Measurements from ENCODE around the gene DNMT1.

Gene DNMT1

DNA sequence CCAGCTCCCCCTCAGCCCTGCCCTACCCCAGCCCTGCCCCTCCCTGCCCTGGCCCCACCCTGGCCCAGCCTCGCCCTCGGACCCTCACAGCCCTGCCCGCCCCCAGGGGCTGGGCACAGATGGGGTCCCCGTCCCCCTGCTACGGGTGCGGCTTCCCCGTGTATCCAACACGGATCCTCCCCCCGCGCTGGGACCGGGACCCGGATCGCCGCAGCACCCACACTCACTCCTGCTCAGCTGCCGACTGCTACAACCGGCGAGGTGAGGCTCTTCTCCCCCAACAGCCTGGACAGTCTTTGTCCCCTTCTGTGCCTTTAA is 103.4 kb downstream of the DNMT1 start:
- ATAC-seq = no peak
- TF ChIP-seq CREB5 (CRISPR knock-in tag; IDR thresholded peaks at IDR 0.05; ENCODE audit: low read depth) (no peak), ZNF565 (CRISPR knock-in tag; conservative IDR thresholded peaks at IDR 0.05; ENCODE audit: low read depth) (no peak), TOX (CRISPR knock-in tag; IDR thresholded peaks at IDR 0.05; ENCODE audit: borderline replicate concordance) (no peak), ARNTL (CRISPR knock-in tag; IDR thresholded peaks at IDR 0.05; ENCODE audit: borderline replicate concordance, low read depth) (no peak), ZFP3 (CRISPR knock-in tag; IDR thresholded peaks at IDR 0.05) (no peak), RARB (CRISPR knock-in tag; IDR thresholded peaks at IDR 0.05) (no peak), GLIS3 (CRISPR knock-in tag; IDR thresholded peaks at IDR 0.05) (no peak), ZNF70 (CRISPR knock-in tag; IDR thresholded peaks at IDR 0.05) (no peak), ZFP30 (CRISPR knock-in tag; IDR thresholded peaks at IDR 0.05) (no peak), OSR1 (CRISPR knock-in tag; IDR thresholded peaks at IDR 0.05) (no peak), SNAI2 (CRISPR knock-in tag; IDR thresholded peaks at IDR 0.05) (no peak), PPARA (CRISPR knock-in tag; IDR thresholded peaks at IDR 0.05; ENCODE audit: borderline replicate concordance) (no peak), BACH2 (CRISPR knock-in tag; IDR thresholded peaks at IDR 0.05; ENCODE audit: borderline replicate concordance) (no peak), ZC3H10 (CRISPR knock-in tag; IDR thresholded peaks at IDR 0.05) (no peak), ESRRG (CRISPR knock-in tag; IDR thresholded peaks at IDR 0.05) (no peak)
- TF ChIP-seq, protein P1, sequence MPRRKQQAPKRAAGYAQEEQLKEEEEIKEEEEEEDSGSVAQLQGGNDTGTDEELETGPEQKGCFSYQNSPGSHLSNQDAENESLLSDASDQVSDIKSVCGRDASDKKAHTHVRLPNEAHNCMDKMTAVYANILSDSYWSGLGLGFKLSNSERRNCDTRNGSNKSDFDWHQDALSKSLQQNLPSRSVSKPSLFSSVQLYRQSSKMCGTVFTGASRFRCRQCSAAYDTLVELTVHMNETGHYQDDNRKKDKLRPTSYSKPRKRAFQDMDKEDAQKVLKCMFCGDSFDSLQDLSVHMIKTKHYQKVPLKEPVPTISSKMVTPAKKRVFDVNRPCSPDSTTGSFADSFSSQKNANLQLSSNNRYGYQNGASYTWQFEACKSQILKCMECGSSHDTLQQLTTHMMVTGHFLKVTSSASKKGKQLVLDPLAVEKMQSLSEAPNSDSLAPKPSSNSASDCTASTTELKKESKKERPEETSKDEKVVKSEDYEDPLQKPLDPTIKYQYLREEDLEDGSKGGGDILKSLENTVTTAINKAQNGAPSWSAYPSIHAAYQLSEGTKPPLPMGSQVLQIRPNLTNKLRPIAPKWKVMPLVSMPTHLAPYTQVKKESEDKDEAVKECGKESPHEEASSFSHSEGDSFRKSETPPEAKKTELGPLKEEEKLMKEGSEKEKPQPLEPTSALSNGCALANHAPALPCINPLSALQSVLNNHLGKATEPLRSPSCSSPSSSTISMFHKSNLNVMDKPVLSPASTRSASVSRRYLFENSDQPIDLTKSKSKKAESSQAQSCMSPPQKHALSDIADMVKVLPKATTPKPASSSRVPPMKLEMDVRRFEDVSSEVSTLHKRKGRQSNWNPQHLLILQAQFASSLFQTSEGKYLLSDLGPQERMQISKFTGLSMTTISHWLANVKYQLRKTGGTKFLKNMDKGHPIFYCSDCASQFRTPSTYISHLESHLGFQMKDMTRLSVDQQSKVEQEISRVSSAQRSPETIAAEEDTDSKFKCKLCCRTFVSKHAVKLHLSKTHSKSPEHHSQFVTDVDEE (CRISPR knock-in tag; IDR thresholded peaks at IDR 0.05) = no peak
- TF ChIP-seq, protein P2, sequence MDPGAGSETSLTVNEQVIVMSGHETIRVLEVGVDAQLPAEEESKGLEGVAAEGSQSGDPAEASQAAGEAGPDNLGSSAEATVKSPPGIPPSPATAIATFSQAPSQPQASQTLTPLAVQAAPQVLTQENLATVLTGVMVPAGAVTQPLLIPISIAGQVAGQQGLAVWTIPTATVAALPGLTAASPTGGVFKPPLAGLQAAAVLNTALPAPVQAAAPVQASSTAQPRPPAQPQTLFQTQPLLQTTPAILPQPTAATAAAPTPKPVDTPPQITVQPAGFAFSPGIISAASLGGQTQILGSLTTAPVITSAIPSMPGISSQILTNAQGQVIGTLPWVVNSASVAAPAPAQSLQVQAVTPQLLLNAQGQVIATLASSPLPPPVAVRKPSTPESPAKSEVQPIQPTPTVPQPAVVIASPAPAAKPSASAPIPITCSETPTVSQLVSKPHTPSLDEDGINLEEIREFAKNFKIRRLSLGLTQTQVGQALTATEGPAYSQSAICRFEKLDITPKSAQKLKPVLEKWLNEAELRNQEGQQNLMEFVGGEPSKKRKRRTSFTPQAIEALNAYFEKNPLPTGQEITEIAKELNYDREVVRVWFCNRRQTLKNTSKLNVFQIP (CRISPR knock-in tag; IDR thresholded peaks at IDR 0.05; ENCODE audit: borderline replicate concordance, low read depth) = no peak

GRCh38 chr19:10089801-10090375 is 104.9 kb downstream of the DNMT1 start:
- TF ChIP-seq, protein P2 (CRISPR knock-in tag; IDR thresholded peaks at IDR 0.05; ENCODE audit: borderline replicate concordance, low read depth) = no peak
- TF ChIP-seq ZNF8 (CRISPR knock-in tag; IDR thresholded peaks at IDR 0.05) = no peak
- TF ChIP-seq ZFP3 (CRISPR knock-in tag; IDR thresholded peaks at IDR 0.05) = no peak
- TF ChIP-seq TOX (CRISPR knock-in tag; IDR thresholded peaks at IDR 0.05; ENCODE audit: borderline replicate concordance) = no peak
- TF ChIP-seq ARNTL (CRISPR knock-in tag; IDR thresholded peaks at IDR 0.05; ENCODE audit: borderline replicate concordance, low read depth) = no peak
- TF ChIP-seq RARB (CRISPR knock-in tag; IDR thresholded peaks at IDR 0.05) = no peak
- no peak for TF ChIP-seq ZNF565 (CRISPR knock-in tag; conservative IDR thresholded peaks at IDR 0.05; ENCODE audit: low read depth)
- TF ChIP-seq ZC3H10 (CRISPR knock-in tag; IDR thresholded peaks at IDR 0.05) = no peak
- no peak for TF ChIP-seq GLIS3 (CRISPR knock-in tag; IDR thresholded peaks at IDR 0.05)
- TF ChIP-seq, protein P1 (CRISPR knock-in tag; IDR thresholded peaks at IDR 0.05) = no peak
- no peak for ATAC-seq

GRCh38 chr19:10088949-10089554 is 105.7 kb downstream of the DNMT1 start:
- no peak for TF ChIP-seq BACH2 (CRISPR knock-in tag; IDR thresholded peaks at IDR 0.05; ENCODE audit: borderline replicate concordance)
- no peak for ATAC-seq

Measured in SK-N-SH treated with all-trans-retinoic acid at 6 μM for 48 hours (cell line).